Mucosa of stomach (tissue), 1 donor: ENCODE measurements around the gene AGPAT1.

Source experiments
- H3K27me3 ChIP-seq: one replicate; pipeline ENCODE4 v1.7.0; 2013; ENCODE audit warnings: mild to moderate bottlenecking, low read length; ENCODE audit not compliant: control insufficient read depth, insufficient read depth
- H3K36me3 ChIP-seq: one replicate; pipeline ENCODE4 v1.7.0; 2013; ENCODE audit warnings: low read length; ENCODE audit not compliant: control insufficient read depth, insufficient read depth
- H3K4me1 ChIP-seq: one replicate; pipeline ENCODE4 v1.7.0; 2013; ENCODE audit warnings: mild to moderate bottlenecking, low read length; ENCODE audit not compliant: control insufficient read depth, insufficient read depth
- H3K4me3 ChIP-seq: one replicate; pipeline ENCODE4 v1.7.0; 2013; ENCODE audit warnings: low read length
- H3K9ac ChIP-seq: one replicate; pipeline ENCODE4 v1.7.0; 2013; ENCODE audit warnings: mild to moderate bottlenecking, low read length, moderate library complexity
- H3K9me3 ChIP-seq: one replicate; pipeline ENCODE4 v1.7.0; 2013; ENCODE audit warnings: mild to moderate bottlenecking, low read length, moderate library complexity; ENCODE audit not compliant: control insufficient read depth
- donor health status: Pancreatic carcinoma.

Gene AGPAT1

DNA sequence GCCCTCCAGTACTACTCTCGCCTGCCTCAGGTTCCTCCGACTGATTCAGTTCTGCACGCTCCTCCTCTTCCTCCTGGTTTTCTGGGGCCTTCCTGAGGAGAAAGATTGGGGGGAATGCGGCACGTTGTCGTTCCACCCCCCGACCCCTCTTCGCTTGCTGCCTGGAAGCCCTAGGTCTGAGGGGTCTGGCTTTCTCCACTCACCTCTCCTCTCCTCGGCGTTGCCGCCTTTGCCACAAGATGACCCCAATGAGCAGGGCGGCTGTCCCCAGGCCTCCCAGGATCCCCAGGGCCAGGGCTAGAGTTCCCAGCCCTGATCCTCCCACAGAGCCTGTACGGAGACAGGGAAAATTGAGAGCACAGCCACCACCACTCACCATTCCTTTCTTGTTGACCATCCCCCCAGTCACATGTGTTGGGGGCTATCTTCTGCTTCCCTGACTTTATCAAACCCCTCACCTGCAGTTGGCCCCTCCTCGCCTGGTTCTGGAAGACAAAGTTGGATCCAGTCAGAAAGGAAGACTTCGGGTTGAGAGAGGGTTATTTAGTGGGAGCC lies 5.3 kb upstream of the AGPAT1 start:
- no peaks in the 10 kb centered on the region for H3K36me3 ChIP-seq
- H3K9me3 ChIP-seq: no peaks in the 10 kb centered on the region
- H3K9ac ChIP-seq: no peak overlapping the region
- H3K27me3 ChIP-seq: no peaks in the 10 kb centered on the region
- no peak overlapping the region for H3K4me3 ChIP-seq
- H3K4me1 ChIP-seq: peaks cover 44% of the 10 kb centered on the region

- H3K4me3 ChIP-seq: no peak overlapping the region
- no peaks in the 10 kb centered on the region for H3K9me3 ChIP-seq
- H3K4me1 ChIP-seq: peaks cover 47% of the 10 kb centered on the region
- no peaks in the 10 kb centered on the region for H3K27me3 ChIP-seq
- peak overlapping the region; percentile 67 for H3K9ac ChIP-seq
- no peaks in the 10 kb centered on the region for H3K36me3 ChIP-seq
Observed at GRCh38 chr6:32179766-32180405, 4.0 kb upstream of the AGPAT1 start.

- Histone ChIP-seq H3K36me3 (no peaks in the 10 kb centered on the region), H3K27me3 (no peaks in the 10 kb centered on the region), H3K4me1 (peaks cover 51% of the 10 kb centered on the region), H3K9me3 (no peaks in the 10 kb centered on the region), H3K9ac (peak overlapping the region; percentile 67), H3K4me3 (peak overlapping the region; percentile 58)
Observed at GRCh38 chr6:32178547-32179440, 2.9 kb upstream of the AGPAT1 start.

DNA sequence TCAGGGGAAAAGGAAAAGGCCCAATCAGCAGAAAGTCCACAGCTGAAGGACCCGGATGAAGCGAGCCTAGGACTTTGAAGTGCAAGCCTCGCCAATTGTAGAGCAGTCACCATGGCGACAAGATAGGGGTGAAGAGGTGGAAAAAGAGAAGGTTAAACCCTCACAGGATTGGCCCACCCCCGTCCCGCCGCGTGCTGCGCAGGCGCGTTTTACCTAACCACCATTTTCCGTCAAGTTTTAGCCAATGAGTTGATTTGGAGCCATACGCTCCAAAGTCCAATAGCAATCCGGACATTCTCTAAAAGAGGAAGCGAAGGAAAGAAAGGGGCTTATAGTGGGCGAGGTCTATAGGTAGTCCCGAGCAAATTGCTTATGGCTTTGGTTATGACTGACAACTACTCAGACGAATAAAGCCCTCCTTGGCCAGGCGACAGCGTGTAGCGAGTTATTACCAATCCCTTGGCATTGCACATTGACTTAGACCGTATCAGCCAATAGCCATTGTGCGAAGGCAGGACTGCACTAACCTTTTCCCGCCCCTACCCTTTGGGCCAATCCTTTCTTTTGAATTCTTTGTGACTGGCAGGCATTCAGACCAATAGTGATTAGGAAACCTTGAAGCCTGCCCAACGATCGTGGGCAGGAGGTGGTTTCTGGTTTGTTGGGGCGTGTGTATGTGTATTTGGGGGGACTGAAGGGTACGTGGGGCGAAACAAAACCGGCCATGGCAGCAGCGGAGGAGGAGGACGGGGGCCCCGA lies 2.1 kb upstream of the AGPAT1 start, which contains the start of gene RNF5:
TSS of gene RNF5 (plus strand) at position 618 of the 759 bp plus-strand sequence. CDS start at position 725, 107 bp downstream.
- H3K36me3 ChIP-seq: no peaks in the 10 kb centered on the region
- H3K9ac ChIP-seq: peak within 1 kb of the TSS; percentile 83
- H3K27me3 ChIP-seq: no peaks in the 10 kb centered on the region
- H3K9me3 ChIP-seq: no peaks in the 10 kb centered on the region
- H3K4me3 ChIP-seq: peak within 1 kb of the TSS; percentile 58
- peaks cover 51% of the 10 kb centered on the region for H3K4me1 ChIP-seq

GRCh38 chr6:32177183-32177787 lies 1.4 kb upstream of the AGPAT1 start:
- Histone ChIP-seq H3K27me3 (no peaks in the 10 kb centered on the region), H3K4me1 (peaks cover 51% of the 10 kb centered on the region), H3K36me3 (no peaks in the 10 kb centered on the region), H3K9ac (peak overlapping the region; percentile 83), H3K4me3 (peak overlapping the region; percentile 3), H3K9me3 (no peaks in the 10 kb centered on the region)

DNA sequence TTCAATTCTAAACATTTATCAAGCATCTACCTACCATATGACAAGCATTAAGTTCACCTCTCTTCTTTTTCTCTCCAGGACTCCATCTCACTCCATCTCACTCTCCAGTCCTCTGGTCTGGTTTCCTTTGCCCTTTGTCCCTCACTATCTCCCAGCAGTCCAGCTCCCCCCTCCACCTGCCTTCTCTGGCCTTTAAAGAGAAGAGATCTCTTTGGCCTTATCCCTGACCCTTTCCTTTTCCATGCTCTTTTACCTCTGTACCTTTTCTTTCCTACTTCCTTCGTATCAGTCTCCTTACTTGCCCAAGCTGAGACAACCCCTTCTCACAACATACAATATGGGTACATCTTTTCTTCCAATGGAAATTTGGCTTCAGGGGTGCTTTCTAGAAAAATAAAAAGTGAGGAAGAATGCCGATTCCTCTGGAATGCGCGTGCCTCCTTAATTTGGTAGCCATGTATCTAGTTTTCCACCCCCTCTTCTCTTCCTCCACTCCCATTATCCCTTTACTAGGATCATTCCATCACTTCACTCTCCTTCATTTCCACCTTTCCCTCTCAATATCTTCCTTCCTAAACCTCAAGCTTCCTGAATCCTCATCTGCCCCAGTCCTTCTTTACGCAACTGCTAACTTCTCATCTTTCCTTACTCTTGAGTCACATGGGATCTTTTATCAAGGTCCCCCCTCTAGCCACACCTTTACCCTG lies 745 bp upstream of the AGPAT1 start:
- Histone ChIP-seq H3K9ac (peak overlapping the region; percentile 83), H3K4me1 (peaks cover 49% of the 10 kb centered on the region), H3K4me3 (peak overlapping the region; percentile 45), H3K9me3 (no peaks in the 10 kb centered on the region), H3K27me3 (no peaks in the 10 kb centered on the region), H3K36me3 (no peaks in the 10 kb centered on the region)

DNA sequence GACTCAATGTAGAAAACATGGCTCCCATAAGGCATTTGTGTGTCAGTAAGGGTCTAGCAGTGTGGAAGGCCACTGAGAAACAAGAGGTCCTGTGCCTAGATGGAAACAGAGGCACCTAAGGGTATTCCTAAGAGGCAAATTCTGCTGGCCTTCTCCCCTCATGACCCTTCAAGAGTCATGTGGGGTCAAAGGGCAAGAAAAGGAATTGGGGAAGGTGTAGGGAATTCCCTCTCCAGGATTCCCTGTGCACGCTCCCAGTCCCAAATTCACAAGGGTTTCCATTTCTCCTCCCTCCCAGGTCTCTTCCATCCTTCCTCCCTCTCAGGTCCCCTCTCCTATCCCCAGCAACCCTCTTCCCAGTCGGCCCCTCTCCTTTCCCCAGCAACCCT lies 568 bp downstream of the AGPAT1 start:
- H3K4me1 ChIP-seq: peaks cover 39% of the 10 kb centered on the region
- no peaks in the 10 kb centered on the region for H3K27me3 ChIP-seq
- H3K9me3 ChIP-seq: no peaks in the 10 kb centered on the region
- peak overlapping the region; percentile 67 for H3K4me3 ChIP-seq
- peak overlapping the region; percentile 83 for H3K9ac ChIP-seq
- no peaks in the 10 kb centered on the region for H3K36me3 ChIP-seq

DNA sequence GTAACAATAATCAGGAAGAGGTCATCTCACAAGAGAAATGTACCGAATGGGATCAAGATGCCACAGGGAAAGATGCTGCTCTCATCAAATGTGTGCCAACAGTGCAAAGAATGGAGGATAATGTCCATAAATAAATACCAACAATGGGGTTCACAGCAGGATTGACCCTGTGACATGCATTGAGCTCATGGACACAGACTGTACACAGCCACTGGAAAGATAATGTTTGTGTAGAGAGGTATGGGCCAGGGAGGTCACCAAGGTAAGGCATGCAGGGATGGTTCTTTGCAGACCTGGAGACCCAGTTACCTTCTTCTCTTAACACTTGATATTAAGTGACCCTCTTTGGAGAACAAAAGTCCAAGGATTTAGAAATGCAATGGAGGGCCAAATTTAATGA lies 1.5 kb downstream of the AGPAT1 start:
- H3K36me3 ChIP-seq: no peaks in the 10 kb centered on the region
- no peak overlapping the region for H3K4me3 ChIP-seq
- H3K27me3 ChIP-seq: no peaks in the 10 kb centered on the region
- H3K9me3 ChIP-seq: no peaks in the 10 kb centered on the region
- H3K9ac ChIP-seq: no peak overlapping the region
- peaks cover 39% of the 10 kb centered on the region for H3K4me1 ChIP-seq

DNA sequence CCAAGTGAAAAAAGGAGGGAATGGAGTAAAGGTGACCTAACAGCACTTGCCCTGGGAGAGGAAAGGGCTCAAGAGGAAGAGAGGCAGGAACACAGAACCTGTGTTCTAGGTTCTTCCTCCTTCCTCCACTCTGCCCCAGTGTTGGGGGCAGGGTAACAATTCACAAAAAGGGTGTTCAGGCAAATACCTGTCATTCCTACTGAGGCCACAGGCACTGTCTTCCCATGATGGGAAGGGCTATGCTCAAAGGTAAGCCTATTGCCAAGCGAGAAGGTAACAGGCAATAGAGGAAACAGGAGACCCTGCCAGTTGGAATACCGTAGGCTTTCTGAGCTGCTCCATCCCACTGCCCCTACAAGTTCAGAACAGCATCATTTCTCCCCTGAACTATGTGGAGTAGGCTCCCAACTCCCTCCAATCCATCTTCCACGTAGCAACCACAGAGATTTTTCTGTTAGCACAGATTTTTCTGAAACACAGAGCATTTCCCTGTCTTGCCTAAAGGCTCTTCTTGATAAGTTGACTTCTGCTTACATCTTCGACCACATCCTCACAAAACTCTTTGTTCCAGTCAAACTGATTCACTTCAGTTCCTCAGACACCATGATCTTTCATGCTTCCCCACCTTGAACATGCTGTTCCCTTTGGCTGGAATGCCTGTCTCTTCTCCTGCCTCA lies 2.7 kb downstream of the AGPAT1 start:
- no peak overlapping the region for H3K4me3 ChIP-seq
- no peak overlapping the region for H3K9ac ChIP-seq
- H3K36me3 ChIP-seq: no peaks in the 10 kb centered on the region
- H3K27me3 ChIP-seq: no peaks in the 10 kb centered on the region
- no peaks in the 10 kb centered on the region for H3K9me3 ChIP-seq
- H3K4me1 ChIP-seq: peaks cover 44% of the 10 kb centered on the region

DNA sequence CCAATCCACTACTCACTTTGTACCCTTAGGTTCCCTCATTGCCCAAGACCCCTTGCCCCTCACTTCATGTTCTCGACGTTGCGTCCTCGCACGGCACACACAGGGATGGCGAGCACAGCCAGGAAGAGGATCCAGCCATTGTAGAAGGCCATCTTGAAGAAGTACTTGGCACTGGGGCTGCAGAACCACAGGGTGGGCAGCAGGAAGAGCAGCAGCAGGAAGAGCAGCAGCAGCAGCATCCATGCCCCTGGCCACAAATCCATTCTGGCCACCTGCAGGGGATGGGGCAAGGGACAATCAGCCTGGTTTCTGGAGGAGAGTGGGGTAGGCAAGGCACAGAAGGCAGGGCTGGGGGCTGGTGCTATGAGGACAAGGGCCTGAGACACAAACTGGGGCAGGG lies 4.7 kb downstream of the AGPAT1 start:
- Histone ChIP-seq H3K4me1 (peaks cover 48% of the 10 kb centered on the region), H3K36me3 (no peaks in the 10 kb centered on the region), H3K4me3 (no peak overlapping the region), H3K9me3 (no peaks in the 10 kb centered on the region), H3K9ac (no peak overlapping the region), H3K27me3 (no peaks in the 10 kb centered on the region)
